Heart left ventricle (tissue), 13 donors: ENCODE data around the gene FFAR3.

Source experiments
- CTCF ChIP-seq, 12 donors: fragments of 200-600 bp; sonication (generic) in 4 of 12; IDR thresholded peaks; one replicate each; pipeline versions ENCODE4 v1.5.0 to v1.8.0; 2018 to 2022; ENCODE audit warnings: antibody characterized with exemption in 12 of 12, mild to moderate bottlenecking in 5 of 12
- POLR2A ChIP-seq, 2 donors: fragments of 450-650 bp; IDR thresholded peaks; one replicate each; pipeline ENCODE4 v1.6.1; 2017; ENCODE audit warnings: antibody characterized with exemption in 2 of 2, mild to moderate bottlenecking in 2 of 2, moderate library complexity in 2 of 2
- donor health status: ischemic (EF 13 %, LVEDD 7.1; RV severe dilation, severe dysfunction).
- donor health status: DM: no; HTN: yes; CAD: no.
- donor health status: DM: no; HTN: no; CAD: no.
- donor health status: ischemic (EF 25% LVEDD 6.9; RV normal size, moderate dysfunction).
- donor health status: ischemic (EF 25% LVEDD 5.7; RV mildly dilated, moderate dysfunction).
- donor health status: ischemic (EF 35%, LVEDD 5.7; RV mildly dilated, moderate dysfunction).
- donor health status: nonischemic (EF 11% LVEDD 7.7; RV severe dilation, severe dysfunction).
- donor health status: DM: yes; HTN: yes; CAD: no.
- donor health status: PGD.
- donor health status: ischemic (EF 29% LVEDD 5.4; RV normal size, mild dysfunction).
- donor health status: nonischemic (EF 23%, LVEDD 6.1; RV moderate dilation, normal function).

GRCh38 chr19:35408284-35409171, 50.3 kb downstream of the FFAR3 start:
- TF ChIP-seq CTCF (IDR thresholded peaks at IDR 0.05), result no peak
- TF ChIP-seq POLR2A (IDR thresholded peaks at IDR 0.05), result no peak
